GM12874 (cell line): Measurements from ENCODE around the gene PRSS27.

ENCODE experiments used
- TF ChIP-seq, protein P1 (sequence below): IDR thresholded peaks from 2 replicates; pipeline ENCODE4 v1.5.1; 2011; ENCODE audit warnings: low read depth, mild to moderate bottlenecking, control low read depth, low read length, moderate library complexity; ENCODE audit not compliant: insufficient read depth

PRSS27 gene

DNA sequence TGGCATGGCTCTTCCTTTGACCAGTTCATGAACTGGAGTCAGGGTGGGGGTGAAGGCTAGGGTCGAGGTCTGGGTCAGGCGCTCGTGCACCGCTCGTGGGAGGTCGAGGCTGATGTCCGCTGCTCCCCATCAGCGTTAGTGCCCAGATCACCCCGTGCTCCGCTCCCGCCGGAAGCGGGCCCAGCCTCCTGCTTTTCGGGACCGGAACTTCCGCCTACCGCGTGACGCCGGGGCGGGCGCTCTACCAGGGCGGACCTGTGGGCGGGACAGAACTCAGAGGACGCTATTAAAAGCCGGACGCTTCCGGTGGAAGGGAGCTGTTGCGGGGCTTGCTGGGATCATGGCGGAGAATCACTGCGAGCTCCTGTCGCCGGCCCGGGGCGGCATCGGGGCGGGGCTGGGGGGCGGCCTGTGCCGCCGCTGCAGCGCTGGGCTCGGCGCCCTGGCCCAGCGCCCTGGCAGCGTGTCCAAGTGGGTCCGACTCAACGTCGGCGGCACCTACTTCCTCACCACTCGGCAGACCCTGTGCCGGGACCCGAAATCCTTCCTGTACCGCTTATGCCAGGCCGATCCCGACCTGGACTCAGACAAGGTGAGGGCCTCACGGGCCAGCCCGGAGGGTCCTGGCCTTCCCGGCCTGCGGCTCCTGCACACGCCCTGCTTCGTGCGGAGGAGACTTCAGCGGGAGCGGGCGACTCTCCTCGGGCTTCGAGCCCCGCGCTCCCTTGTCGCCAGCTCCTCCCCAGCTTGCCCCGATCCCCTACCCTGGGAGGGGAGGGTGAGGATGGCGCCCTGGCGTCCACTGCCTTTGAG, 37.6 kb downstream of the PRSS27 start, which contains the start of gene KCTD5:
TSS of gene KCTD5 (plus strand) at position 315 of the 813 bp plus-strand sequence. CDS start at position 341, 26 bp downstream.
- TF ChIP-seq, protein P1, sequence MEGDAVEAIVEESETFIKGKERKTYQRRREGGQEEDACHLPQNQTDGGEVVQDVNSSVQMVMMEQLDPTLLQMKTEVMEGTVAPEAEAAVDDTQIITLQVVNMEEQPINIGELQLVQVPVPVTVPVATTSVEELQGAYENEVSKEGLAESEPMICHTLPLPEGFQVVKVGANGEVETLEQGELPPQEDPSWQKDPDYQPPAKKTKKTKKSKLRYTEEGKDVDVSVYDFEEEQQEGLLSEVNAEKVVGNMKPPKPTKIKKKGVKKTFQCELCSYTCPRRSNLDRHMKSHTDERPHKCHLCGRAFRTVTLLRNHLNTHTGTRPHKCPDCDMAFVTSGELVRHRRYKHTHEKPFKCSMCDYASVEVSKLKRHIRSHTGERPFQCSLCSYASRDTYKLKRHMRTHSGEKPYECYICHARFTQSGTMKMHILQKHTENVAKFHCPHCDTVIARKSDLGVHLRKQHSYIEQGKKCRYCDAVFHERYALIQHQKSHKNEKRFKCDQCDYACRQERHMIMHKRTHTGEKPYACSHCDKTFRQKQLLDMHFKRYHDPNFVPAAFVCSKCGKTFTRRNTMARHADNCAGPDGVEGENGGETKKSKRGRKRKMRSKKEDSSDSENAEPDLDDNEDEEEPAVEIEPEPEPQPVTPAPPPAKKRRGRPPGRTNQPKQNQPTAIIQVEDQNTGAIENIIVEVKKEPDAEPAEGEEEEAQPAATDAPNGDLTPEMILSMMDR, result no peak

DNA sequence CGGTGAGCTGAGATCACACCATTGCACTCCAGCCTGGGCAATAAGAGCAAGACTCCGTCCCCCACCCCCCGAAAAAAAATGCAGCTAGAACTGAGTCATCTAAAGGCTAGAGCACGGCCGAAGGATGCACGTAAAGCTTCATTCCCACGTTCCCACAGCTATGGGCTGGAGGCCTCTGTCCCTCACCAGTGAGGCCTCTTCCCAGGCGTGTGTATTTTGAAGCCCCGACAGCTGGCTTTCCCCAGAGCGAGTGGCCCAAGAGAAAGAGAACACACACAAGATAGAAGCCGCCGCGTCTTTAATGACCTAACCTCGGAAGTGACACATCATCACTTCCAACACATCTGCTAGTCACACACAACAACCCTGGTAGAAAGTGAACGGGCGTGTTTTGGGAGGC, 44.3 kb downstream of the PRSS27 start:
- TF ChIP-seq, protein P1, result no peak

DNA sequence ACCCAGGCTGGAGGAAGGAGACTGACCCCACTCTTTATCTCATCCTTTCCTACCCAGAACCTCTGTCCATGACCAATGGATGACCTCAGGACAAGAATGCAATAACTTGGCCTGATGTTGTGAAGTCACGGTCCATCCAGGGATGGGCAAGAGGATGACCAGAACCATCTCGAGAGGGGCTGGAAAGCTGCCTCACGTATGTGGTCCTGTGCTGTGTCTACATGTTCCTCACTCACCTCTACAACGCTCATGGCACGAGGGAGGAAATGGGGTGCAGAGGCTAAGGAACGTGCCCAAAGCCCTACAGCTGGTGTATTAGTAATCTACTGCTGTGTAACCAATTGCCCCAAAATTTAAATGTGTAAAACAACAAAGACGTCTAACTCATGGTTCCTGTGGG, 45.0 kb downstream of the PRSS27 start:
- TF ChIP-seq, protein P1, result no peak

DNA sequence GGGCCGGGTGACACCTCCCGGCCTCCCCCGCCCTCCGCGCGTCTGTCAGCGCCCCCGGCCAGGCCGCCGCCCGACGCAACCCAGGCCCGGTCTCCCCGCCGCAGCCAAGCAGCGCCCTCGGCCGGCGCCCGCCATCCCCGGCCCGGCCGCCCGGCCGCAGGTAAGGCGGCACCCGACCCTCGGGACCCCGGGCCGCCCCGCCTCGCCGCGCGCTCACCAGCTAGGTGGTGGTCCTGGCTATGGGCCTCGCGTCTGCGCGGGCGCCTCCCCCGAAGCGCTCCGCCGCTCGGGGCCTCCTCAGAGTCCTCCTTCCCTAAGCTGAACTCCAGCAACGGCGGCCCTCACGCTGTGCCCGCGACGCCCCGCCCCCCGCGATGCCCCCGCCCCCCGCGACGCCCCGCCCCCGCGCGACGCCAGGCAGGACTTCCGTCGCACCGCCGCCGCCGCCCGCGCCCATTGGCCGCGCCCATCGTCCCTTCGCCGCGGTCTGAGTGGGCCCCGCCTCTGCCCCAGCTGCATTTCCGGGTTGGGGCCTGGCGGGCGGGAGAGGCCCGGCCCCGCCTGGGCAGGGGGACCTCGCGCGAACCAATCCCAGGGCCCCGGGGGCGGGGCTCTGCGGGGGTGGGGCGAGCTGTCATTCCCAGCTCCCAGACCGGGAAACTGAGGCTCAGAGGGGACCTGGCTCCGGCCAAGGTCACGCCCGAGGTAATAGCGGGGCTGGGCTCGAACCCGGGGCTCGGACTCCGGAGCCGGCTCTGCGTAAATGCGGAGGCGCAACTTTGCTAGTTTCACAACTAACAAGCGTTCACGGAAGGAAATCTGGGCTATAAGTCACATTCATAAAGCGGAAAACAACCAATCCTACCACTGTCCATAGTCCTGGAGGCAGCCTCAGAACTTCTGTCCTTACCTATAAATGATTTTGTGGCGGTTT, 46.7 kb downstream of the PRSS27 start:
- TF ChIP-seq, protein P1, result no peak

DNA sequence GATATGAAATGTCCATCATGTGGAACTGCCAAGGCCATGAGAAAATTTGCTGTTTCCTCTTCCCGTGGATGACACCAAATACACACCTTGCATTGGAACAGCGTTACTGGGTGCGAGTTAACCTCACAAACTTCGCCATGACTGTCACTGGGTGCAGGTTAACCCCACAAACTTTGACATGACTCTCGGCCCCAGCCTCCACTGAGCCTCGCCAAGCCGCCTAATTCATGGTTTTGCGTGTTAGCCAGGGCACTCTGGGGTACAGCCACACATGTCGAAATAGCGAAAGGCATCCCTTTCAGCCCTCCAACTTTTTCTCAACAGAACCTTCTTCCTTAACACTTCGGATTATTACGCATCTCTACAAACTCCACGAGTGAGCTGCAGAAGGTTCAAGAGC, 48.3 kb downstream of the PRSS27 start:
- TF ChIP-seq, protein P1, result no peak

DNA sequence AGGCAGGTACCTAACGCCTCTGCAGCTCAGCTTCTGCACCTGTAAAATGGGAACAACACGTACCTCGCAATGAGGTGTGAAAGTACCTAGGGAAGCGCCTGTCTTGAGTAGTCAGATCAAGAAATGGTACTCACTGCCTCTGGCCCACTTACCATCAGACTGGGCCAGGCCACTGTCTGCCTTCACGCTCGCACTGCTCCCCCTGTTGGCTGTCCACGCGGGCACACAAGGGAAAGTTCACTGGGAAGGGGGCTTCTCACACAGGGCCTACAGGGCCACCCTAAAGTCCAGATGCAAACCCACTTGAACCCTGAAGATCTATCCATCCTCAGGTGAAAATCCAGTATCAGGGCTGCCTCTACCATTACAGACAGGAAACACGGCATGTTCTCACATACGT, 48.8 kb downstream of the PRSS27 start:
- TF ChIP-seq, protein P1, result 0 out of 2 replicates have a peak, but pooled peaks have one; percentile 21

DNA sequence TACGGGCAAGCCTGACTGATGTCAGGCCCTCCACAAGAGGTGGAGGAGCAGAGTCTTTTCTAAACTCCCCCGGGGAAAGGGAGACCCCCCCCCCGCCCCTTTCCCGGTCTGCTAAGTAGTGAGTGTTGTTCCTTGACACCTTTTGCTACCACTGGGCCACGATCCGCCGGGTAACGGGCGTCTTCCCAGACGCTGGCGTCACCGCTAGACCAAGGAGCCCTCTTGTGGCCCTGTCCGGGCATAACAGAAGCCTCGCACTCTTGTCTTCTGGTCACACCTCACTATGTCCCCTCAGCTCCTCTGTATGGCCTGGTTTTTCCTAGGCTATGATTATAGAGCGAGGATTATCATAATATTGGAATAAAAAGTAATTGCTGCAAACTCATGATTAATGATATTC, 50.0 kb downstream of the PRSS27 start:
- TF ChIP-seq, protein P1, result peak; percentile 74
